AG10803 (cell line): ENCODE measurements around the gene THSD4.

Experiments used
- DNase-seq: peaks from one replicate; pipeline ENCODE4 v3.0.0; 2010; ENCODE audit warnings: low read depth
- H3K4me3 ChIP-seq: 2 replicates; pipeline ENCODE4 v1.5.1; 2011; ENCODE audit warnings: mild to moderate bottlenecking, low read length, control low read depth
- TF ChIP-seq, protein P1 (sequence below): conservative IDR thresholded peaks from 2 replicates; pipeline ENCODE4 v1.5.1; 2011; ENCODE audit warnings: mild to moderate bottlenecking, low read length, control low read depth, inconsistent platforms

THSD4 gene

DNA sequence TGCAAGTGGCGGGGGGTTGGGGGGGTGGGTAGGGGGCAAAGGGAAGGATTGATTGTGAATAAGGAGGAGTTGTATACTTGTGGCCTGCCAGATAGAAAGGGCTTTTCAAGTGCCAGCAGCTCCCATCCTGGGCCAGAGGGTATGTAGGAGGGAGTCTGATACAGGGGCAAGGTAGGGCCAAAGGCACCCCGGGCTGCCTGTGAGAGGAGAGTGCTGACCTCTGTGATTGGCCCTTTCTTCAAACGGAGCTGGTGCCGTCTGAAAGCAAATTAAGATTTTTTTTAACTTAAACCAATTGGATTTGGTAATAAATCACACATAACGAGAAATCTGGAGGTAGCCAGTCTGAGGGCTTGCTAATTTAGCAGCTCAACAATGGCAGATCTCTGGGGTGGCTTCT is 229.9 kb downstream of the THSD4 start:
- DNase-seq: no peak
- TF ChIP-seq, protein P1, sequence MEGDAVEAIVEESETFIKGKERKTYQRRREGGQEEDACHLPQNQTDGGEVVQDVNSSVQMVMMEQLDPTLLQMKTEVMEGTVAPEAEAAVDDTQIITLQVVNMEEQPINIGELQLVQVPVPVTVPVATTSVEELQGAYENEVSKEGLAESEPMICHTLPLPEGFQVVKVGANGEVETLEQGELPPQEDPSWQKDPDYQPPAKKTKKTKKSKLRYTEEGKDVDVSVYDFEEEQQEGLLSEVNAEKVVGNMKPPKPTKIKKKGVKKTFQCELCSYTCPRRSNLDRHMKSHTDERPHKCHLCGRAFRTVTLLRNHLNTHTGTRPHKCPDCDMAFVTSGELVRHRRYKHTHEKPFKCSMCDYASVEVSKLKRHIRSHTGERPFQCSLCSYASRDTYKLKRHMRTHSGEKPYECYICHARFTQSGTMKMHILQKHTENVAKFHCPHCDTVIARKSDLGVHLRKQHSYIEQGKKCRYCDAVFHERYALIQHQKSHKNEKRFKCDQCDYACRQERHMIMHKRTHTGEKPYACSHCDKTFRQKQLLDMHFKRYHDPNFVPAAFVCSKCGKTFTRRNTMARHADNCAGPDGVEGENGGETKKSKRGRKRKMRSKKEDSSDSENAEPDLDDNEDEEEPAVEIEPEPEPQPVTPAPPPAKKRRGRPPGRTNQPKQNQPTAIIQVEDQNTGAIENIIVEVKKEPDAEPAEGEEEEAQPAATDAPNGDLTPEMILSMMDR: no peak
- H3K4me3 ChIP-seq: no peak overlapping the region

DNA sequence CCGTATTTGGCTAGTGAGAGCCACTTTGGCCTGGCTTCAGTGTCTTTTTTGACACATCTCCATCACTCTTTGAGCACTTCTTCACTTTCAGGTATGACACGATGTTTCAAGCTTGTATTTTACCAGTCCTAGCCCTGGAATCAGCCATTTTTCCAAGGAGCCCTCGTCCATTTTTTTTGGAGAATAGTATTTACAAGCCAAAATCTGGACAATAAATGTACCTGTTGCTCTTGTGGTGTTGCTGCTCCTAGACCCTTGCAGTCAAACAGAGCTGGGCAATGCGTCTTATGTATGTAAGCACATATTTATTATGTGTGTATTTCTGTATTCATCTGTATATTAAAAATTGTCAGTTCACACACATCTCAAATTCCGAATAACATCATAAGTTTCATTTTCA is 231.2 kb downstream of the THSD4 start:
- H3K4me3 ChIP-seq: no peak overlapping the region
- no peak for DNase-seq
- TF ChIP-seq, protein P1: no peak

DNA sequence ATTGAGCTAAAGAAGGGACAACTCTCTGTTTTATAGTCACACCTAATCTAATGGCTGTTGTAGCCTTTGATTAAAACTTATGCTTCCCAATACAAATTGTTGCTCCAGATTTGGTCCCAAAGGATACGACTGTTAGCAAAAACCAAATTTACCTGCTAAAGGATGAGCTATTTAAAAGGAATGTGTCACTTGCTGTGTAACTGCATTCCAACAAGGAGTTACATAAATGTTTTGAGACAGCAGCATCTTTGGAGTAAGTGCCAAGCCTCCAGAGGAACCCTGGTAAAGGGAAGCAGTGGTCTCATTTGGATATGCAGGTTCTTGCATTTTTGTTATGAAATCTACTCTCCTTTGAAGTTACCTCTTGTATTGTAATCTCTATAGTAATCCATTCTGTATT is 233.3 kb downstream of the THSD4 start:
- TF ChIP-seq, protein P1: no peak
- DNase-seq: no peak
- H3K4me3 ChIP-seq: no peak overlapping the region

DNA sequence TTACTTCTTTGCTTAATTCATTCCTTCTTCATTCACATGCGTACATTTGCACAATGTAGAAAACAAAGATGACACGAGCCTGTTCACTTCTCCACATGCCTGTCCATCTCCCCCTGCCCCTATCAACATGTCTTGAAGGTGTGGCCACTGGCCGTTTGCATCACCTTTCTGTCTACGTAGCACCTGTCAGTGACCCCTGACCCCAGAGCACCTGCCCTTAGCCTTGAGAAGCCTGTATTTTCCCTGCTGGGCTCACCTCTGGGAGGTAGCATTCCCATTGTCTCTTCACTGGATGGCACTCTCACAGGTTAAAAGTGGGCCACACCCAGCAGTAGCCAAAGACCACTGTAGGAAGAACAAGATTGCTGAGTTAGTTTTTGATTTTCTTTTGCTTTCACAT is 234.1 kb downstream of the THSD4 start:
- no peak overlapping the region for H3K4me3 ChIP-seq
- TF ChIP-seq, protein P1: no peak
- no peak for DNase-seq

DNA sequence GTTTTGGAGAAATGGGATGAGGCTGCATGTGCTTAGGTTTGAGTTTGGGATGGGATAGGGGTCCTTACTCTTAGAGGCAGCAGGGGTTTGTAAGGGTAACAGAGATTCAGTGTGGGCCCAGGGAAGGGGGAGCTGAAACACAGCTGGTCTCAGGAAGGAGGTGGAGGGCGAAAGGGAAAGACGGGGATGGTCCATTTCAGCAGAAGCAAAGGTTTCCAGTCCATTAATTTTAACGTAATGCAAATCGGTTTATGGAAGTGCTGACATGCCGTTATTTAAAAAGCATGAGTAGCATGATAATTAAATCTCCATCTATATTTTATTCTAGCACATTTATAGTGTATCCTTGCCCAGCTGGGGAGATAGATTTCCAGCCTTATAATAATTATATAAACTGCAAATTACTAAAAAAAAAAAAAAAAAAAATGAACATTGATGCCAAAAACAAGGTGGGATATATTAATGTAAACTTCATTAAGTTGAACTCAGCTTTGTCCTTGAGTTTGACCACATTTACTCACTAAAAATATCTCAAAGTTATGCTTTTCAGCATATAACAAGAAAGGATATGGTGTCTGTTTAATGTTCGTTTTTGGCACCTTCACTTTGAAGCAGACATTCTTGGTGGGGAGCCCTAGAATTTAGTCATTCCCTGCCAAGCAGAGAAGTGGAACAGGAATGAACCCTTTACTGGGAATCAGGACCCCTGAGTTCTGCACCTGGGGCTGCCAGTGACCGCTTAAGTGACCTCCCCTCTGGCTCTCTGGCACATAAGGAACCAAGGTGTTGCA is 234.7 kb downstream of the THSD4 start:
- DNase-seq: no peak
- TF ChIP-seq, protein P1: no peak
- no peak overlapping the region for H3K4me3 ChIP-seq

DNA sequence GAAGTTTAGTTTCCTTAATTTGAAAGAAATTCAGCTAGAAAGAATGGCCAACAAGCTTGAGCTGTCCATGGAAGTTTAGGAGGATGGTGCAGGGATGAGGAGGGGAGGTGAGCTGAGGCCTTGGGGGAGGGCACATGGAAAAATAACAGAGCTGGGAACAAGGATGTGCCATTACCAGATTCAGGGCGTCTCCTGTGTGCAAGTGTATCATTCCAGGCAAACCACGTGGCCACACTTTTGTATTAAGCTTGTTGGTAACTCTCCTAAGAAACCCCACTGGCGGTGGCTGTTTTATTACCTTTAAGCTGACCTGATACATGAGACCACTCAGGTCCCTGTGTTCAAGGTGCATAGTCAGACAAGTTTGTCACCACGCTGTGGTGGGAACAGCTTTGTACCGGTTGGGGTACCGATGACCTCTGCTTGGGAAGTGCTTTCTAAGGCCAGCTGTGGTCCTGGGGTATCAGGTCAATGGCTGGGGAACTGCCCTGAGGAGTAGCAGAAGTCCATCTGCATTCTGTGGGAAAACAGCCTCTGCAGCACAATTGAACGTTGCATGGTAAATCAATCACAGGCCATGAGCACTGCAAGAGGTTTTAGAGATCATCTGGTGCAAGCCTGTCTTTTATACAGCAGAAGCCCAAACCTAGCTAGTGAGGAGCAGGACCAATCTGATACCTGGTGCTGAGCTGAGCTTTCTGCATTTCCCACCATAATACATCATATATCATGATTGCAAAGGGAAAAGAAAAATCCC is 235.5 kb downstream of the THSD4 start:
- no peak for DNase-seq
- TF ChIP-seq, protein P1: no peak
- H3K4me3 ChIP-seq: no peak overlapping the region

DNA sequence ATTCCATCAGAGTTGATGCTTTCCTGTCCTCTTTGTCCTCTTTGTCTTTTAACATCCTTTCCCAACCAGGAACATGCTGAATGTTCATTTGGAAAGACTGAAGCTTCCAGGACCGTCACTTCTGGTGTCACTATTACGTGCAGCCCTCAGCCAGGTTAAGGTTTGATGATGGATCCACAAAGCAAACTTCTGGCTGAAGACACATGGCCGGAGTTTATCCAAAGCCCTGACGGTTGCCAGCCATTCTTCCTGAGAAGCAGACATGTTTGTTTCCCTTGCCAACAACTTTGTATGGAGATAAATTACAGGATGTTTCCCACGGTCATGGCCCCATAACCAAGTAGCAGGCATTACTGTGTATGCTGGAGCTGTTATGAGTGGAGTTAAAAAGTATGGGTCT is 236.9 kb downstream of the THSD4 start:
- H3K4me3 ChIP-seq: no peak overlapping the region
- TF ChIP-seq, protein P1: no peak
- no peak for DNase-seq
